Amniotic stem cell (primary cell): Measurements from ENCODE around the gene SHISA6.

Experiments
- DNase-seq: peaks from one replicate; lab custom pipeline; 2025; lab: John Stamatoyannopoulos, UW

Gene SHISA6

DNA sequence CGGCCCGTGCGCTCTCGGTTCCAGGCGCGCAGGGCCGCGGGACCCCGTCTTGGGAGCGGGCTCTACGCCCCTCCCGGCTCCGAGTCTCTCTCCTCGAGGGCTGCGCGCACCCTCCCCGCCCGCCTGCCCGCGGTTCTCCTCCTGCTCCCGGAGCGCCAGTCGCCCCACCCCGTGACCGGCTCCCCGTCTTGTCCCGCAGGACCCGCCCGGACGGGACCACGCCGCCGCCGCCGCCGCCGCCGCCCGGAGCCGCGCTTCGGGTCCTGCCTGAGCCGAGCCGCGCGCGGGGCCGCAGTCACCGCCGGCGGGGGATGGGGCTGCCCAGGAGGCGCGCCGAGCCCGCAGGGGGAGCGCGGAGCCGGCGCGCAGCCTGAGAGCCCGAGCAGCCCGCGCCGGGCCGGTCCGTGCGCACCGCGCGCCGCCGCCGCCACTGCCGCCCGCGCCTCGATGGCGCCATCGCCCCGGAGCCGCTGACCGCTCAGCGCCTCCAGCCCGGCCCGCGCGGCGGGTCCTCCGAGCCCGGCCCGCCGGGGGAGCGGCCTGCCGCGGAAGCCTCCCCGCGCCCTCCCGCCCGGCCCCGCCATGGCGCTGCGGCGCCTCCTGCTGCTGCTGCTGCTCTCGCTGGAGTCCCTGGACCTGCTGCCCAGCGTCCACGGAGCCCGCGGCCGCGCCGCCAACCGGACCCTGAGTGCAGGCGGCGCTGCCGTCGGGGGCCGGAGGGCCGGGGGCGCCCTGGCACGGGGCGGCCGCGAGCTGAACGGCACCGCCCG is at the start of gene SHISA6:
Gene SHISA6, plus strand, starts transcription at position 373 of the 770 bp plus-strand sequence.
- no peak for DNase-seq

DNA sequence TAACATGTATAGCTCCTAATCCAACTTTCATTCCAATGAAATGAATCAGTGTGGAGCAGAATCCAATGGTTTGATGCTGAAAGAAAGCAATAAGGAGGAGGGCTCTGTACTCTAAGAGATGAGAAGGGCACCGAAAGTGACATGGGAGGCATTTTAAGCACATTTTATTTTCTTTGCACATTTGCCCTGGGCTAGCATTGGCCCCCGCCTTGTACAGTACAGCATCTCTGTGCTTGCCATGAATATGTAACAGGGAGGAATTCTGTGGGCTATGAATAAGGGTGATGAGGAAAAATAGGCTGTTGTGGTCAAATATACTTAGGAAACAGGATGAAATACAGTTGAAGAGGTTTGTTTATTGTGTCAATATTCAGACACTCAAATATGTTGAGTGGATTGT is 45.2 kb upstream of the SHISA6 start:
- no peak for DNase-seq

DNA sequence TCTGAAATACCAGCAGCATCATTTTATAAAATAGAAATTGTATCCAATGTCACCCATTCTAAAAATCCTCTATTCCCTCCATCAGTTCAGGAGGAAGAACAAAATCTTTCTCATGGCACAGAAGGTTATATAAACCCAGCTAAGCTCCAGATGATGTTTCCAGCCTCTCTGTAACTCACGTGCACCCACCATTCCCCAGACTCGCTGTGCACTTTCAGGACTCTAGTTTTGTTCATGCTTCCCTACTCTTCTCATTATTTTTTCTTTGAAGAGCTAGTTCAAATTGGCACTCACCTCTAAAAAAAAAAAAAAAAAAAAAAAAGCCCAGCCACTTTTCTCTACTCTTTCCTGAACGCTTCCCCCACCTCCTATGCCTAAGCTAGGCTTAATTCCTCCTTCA is 36.0 kb upstream of the SHISA6 start:
- no peak for DNase-seq

DNA sequence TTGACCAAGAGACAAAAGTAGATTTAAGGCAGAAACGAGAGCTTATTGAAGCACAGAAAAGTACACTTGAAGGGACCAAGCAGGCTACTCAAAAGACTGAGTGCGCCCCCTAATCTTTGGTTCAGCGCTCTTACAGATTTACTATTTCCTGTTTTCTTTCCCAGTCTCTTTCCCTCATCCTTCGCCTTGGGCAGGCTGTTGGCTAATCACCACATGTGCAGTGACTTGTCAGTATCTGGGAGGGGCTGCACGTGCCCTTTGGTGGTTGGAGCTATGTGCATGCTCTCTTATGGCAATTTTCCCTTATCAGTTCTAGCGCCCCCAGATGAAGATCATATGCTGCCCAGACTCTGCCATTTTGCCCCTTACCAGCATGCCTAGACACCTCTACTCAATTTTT is 35.4 kb upstream of the SHISA6 start:
- no peak for DNase-seq

DNA sequence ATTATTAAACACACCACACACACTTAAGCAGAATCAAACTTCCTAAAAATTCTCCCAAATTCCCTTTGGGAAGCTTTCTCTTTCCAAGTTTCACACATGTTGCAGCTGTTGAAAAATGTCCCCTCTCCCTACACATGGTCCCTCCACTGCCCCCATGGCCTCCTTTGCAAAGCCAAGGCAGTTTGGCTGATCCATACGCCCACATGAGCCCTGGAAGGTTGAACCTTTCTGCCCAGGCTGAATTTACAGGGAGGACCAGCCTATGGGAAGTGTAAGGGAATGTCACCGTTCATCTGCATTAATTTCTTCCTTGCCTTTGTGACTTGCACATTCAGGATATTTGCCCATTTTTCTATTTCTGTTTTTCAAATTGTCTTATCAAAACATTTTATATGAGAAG is 31.1 kb upstream of the SHISA6 start:
- DNase-seq: no peak

DNA sequence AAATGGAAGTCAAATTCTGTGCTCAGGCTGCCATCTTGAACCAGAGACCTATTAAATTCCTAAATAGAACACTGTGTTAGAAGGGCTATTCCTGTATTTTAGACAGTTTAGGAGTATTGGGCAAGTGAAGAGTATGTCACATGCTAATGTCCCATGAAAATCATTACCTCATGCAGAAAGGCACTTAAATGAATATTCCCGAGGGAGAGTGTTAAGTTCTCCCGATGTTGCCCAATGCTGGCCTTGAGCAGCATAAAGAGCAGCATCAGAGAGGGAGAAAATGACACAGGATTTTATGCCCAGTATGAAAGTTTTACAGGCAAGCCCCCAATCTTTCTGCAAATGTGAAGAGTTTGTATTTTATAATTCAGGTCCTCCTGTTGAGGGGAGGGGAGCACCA is 28.2 kb upstream of the SHISA6 start:
- no peak for DNase-seq

DNA sequence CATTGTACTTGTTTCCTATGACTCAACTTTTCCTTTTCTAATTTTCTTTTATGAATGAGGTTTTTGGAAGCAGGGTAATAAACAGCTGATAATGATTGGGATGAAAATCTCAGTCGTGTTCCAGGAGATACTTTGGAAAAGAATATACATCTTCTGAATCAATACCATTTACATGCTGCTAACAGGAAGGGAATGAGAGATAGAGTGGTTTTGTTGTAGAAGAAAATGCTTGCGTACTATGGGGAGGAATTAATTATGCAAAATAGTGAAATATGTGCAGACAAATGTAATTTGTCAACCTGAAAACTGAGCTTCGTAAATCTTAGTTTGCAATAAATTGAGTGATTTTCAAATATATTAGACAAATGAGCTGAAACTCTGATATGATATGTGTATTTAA is 24.0 kb upstream of the SHISA6 start:
- no peak for DNase-seq

DNA sequence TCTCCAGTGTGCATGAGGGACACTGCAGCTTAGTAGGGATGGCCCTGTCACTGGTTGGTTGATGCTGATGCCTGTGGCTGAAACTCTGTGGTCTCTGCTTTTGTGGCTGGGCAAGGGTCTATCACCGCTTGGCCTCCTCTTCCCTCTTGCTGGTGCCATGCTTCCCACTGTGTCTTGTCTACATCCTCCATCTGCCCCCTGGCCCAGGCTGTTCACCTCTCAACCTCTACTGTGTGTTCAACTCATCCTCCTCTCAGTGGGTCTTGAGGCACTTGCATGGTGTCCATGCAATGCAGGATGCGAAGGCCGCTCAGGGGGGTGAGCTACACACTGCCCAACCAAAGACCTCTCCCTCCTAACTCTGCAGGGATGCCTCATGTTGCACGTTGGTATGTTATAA is 19.8 kb upstream of the SHISA6 start:
- no peak for DNase-seq

DNA sequence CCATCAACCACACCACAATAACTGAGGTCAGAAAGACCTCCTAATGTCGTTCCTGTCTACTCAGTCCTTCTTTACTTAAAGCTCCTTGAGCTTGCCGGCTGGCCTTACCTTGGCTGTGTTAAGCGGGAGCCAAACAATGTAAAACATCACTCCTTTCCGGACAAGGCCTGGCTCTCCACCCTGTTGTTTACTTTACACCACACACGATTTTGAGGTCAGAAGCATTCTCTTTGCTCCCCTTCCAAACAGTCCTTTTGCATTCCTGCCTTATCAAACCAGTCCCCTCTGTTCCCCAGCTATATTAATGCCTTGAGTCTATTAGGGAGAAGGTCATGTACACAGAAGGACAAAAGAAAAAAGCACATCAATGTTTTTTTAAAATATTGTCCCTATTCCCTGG is 19.3 kb upstream of the SHISA6 start:
- DNase-seq: no peak

DNA sequence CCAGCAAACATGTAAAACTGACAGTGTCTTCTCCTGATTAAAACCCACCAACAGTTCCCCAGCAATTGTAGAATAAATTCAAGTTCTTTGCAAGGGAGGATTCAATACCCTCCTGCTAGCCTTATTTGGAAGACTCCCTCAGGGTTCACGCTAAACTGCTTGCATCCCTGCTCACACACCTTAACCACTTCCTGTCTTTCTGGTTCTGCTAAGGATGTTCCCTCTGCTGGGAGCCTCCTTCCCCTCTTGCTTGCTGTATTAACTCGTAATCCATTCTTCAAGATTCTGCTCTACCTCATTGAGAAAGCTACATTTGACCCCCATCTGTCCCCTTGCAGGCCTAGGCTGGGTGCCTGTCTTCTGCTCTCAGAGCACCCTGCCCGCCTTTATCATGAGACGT is 2.3 kb upstream of the SHISA6 start:
- DNase-seq: no peak

DNA sequence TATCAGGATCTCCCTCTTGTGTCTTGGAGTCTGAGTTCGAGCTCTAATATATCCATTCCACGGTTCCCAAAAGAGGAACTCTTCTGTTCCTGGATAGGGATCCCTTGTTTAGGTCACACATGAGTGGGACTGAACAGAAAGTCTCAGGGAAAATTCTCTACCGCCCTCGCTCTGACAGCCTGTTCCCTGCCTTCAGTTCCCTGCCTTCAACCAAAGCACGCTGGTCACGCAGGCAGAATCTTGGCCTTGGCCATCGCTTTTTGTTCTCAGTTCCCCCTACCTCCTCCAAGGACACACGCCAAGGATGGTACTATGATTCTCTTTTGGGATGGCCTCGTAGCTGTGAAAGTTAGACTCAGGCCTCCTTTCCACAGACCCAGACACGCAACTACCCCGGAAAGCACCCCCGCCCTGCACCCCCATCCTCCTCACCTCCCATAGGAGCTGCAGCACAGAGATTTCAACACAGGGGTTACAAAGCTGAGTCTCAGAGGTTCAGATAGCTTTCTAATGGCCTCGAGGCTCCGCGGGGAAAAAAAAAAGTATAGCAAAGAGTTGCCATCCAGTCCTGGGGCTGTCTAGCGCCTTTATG is 1.5 kb upstream of the SHISA6 start:
- no peak for DNase-seq

DNA sequence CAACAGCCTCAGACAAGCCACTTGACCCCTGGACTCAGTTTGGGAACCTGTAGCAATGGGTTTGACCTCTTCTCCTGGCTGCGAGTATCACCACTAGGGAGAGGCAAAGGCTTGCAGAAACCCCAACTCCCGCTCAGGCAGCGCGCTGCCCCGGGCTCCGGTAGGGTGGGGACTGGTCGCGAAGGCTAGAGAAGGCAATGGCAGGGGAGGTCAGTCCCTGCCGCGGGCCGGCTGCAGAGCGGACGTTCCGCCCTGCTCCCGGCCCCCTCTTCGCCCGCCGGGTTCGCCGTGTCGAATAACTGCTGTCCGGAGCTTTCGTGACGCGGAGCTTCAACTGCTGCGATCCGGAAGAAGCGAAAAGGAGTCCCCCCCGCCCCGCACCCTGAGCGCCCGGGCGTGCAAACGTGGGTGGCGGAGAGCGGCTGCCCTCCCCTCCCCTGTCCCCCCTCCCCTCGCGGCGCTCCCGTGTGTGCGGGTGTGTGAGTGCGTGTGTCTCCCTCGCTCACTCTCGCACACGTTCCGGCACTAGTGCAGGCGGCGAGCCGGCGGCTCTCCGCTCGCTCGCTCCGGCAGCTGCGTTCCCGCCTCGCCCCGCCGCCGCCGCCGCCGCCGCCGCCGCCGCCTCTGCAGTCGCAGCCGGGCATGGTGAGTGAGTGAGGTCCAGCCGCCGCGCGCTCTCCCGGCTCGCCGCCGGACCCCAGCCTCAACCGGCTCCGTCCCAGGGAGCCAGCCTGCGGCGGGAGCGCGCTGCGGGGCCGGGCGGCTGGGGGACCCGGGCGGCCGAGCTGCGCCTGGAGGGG is 772 bp upstream of the SHISA6 start:
- DNase-seq: no peak

DNA sequence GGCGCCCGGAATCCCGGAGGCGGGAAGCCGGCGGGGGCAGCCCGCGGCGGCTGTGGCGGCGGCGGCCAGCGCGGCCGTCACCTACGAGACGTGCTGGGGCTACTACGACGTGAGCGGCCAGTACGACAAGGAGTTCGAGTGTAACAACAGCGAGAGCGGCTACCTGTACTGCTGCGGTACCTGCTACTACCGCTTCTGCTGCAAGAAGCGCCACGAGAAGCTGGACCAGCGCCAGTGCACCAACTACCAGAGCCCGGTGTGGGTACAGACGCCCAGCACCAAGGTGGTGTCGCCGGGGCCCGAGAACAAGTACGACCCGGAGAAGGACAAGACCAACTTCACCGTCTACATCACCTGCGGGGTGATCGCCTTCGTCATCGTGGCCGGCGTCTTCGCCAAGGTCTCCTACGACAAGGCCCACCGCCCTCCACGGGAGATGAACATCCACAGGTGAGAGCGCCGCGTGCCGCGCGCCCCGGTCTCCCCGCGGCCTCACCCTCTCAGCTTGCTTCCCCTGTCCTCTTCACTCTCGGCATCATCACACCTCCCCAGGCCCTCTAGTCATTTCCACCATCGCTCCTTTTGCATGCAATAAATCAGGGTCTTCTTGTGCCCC is 706 bp downstream of the SHISA6 start:
- DNase-seq: no peak

DNA sequence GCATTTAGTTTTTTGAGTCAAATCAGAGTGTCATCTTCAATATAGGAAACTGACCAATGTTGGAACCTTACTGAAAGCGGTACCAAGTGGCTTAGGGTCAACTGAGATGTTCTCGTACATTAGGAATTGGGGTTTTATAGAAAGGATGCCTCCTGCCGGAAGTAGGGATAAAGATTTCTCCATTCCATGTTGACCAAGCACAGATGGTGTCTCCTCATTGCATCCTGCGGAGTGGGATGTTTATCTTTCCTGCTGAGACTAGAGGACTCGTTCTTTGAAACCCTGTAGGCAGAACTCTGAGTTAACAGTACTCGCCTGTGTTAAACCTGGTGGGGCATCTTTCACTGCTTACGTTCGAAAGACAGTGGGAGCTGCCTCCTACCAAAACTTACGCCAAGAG is 1.4 kb downstream of the SHISA6 start:
- DNase-seq: no peak

DNA sequence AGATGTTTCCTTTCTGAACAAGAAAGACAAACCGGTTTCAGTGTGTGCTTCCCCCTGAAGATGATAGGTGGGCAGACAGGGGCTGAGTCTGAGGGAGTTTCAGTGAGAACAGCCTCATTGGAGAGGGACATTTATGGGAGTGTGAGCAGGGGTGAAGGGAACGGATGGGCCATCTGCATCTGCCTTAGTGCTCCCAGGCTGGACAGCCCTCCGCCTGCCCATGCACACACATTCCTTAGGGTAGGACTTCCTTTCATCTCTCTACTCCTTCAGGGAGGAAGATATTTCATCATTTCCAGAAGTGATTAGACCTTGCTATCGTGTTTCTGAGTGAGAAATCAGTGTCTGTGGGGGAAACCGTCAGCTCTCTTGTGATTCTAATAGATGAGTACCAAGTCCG is 3.8 kb downstream of the SHISA6 start:
- no peak for DNase-seq

DNA sequence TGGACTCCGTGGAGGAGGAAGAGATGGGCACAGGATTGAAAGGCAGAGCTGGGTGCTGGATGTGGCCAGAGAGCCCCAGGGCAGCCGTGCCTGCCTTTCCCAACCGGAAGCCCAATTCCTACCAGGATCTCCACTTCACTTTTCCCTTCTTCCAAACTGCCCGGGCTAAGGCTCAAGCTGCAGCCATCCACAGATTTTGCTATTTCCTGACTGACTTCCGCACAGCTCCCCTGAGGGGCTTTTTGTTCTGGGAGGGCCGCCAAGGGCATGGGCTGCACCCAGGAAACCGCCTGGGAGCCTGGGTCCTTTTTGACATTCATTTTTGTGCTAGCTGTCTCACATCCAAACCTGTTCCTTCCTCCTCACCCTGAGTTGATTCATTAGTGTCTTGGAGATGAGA is 4.2 kb downstream of the SHISA6 start:
- no peak for DNase-seq

DNA sequence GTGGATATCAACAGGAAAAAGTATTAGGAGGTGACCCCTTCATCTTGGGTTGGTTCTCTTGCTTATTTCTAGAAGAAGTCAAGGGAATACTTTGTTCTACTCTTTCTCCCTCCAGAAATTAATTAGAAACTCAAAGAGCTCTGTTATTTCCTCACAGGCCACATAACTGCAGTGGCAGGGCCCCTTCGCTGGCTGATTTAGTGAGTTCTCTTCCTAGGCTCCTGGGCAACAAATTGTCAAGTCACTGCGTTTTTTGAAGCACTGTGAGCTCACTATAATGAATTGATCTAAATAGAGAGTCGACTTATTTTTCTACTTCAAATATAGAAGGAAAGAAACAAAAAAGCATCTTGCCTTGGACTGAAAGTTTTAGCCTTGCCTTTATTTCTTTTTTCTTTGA is 4.8 kb downstream of the SHISA6 start:
- no peak for DNase-seq

DNA sequence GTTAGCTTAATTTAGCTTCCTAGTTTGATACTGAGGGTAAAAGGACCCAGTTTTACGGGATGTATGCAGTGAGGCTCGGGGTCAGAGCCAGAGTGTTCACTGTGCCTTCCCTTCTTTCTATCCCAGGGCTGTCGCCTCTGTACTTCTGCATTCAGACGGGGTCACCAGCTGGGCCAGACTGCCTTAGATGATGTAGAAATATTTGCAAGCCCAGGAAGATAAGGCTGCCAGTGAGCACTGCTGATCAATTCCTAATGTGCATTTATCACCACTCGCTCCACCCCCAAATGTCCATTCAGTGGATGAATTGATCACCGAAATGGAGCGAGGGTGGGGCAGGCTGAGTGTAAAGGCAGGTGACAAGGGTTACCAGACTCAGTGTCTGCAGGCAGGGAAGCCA is 9.1 kb downstream of the SHISA6 start:
- no peak for DNase-seq

DNA sequence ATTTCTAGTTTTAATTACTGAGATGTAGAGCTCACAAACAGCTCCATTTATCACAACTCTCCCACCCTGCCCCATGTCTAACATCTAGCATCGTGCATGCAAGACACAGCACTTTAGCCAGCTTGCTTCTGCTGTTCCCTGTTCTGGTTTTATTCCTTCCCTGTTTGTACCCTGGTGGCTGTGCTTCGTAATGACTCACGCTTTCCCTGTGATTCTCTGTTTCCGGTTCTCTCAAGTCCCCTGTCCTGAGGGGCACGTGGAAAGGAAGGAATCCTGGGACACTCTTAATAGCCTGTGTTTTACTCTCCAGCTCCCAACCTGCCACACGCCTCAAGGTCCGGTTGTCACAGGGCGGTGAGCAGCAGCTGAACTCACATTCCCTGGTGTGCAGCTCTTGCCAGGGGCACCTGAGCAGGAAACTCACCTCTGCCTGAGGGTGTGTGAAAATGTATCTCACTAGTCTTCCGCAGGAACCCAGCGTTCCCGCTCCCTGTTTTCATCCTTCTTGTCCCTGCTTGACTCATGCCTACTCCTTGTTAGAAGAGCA is 10.6 kb downstream of the SHISA6 start:
- DNase-seq: no peak

DNA sequence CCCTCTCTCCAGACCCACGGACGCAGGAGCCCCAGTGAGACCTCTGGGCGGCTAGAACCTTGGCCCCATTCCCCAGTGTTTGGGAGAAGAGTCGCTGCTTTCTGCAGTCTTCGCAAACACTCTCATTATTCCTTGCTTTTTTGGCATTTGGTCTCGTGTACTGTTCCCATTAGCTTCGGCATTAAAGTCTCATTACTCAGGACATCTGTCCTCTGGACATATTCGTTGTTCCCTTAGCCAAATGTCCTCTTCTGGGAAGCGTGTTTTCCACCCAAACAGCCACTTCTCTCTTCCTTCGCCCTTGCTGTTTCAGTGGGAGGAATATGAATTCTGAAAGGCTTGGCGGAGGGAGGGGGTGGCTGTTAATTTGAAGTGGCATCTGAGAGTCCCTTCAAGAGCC is 11.1 kb downstream of the SHISA6 start:
- no peak for DNase-seq

DNA sequence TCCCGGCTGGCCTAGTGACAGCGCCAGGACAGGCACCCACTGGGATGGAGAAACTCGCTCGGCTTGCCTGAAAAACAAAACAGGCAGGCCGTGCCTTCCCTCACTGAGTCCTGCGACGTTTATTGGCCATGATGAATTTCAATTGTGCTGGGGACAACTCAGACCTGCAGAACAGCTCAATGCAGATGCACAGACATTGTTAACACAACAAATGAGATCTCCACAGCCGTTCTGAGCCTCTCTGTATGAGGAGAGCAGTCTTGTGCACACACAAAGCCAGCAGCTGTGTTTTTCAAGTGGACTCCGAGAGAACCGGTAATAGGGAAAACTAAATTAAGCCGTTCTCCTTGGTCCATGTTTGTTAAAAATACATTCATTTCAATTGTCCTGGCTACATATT is 15.9 kb downstream of the SHISA6 start:
- no peak for DNase-seq

DNA sequence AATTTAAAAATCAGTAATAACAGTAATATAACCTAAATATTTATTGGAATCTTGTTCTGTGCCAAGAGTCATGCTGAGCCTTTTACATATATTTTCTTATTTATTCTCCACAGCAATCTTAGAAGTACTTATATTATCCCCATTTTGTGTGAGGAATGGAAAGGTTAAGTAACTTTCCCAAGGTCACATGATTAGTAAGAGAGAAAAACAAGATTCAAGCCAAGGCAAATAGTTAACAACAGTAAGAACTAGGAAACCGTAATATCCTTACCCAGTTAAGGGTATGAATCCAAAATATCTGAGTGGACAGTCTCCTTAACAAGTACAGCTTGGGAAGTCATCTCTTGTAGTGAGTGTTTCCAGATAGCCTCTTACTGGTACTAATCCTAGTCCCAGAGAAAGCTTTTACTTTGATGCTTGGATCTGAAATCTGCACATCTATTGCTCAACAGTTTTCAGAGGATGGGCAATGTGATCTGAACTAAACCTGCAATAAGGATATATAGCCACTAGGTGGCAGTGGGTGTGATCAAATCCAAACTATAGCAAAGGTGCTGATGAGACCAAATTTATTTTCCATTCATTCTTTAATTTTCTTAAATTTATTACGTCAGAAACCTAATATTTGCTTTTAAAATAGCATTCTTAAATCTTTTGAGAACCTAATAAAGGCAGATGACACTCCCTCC is 23.3 kb downstream of the SHISA6 start:
- no peak for DNase-seq
